Activated B cell treated with CpG ODN at 0.5 μM for 24 hours (primary cell): Measurements from ENCODE around the gene MARCO. TPM values are rescaled to one million over a fixed set of nuclear protein-coding genes. Genes with fewer than 3 reads are reported as not detected.

Experiments used
- ATAC-seq: fragments of 200-7000 bp; cut with Tn5 transposase; one replicate; pipeline ENCODE4 v1.10.0; 2021; ENCODE audit warnings: low read depth, mild to moderate bottlenecking, moderate library complexity
- CTCF ChIA-PET: fragments of 350-600 bp; sonication (Branson Sonifier 250); formaldehyde crosslinking; loops from one replicate; lab custom pipeline; 2021; ENCODE audit warnings: antibody characterized with exemption; lab: Charles Lee
- POLR2A ChIA-PET: fragments of 350-600 bp; sonication (Branson Sonifier 250); formaldehyde crosslinking; loops from one replicate; lab custom pipeline; 2021; ENCODE audit warnings: antibody characterized with exemption; lab: Charles Lee
- DNase-seq: peaks from one replicate; pipeline ENCODE4 v3.0.0; 2022
- H3K27ac Mint-ChIP-seq: one replicate; pipeline ENCODE4 v1.8.0; 2020; ENCODE audit warnings: mixed read lengths
- H3K27me3 Mint-ChIP-seq: one replicate; pipeline ENCODE4 v1.8.0; 2021; ENCODE audit warnings: mixed read lengths
- H3K36me3 Mint-ChIP-seq: one replicate; pipeline ENCODE4 v1.8.0; 2021; ENCODE audit warnings: low read depth, mixed read lengths
- H3K4me1 Mint-ChIP-seq: one replicate; pipeline ENCODE4 v1.8.0; 2021; ENCODE audit warnings: mixed read lengths
- H3K4me3 Mint-ChIP-seq: one replicate; pipeline ENCODE4 v1.8.0; 2020; ENCODE audit warnings: mild to moderate bottlenecking, mixed read lengths
- H3K9me3 Mint-ChIP-seq: one replicate; pipeline ENCODE4 v1.8.0; 2020; ENCODE audit warnings: mixed read lengths
- intact Hi-C: fragments of 100-400 bp; cut with micrococcal nuclease; formaldehyde crosslinking; loops from one replicate; pipeline ENCODE4 v1.15.1; 2024
- total RNA-seq: library from RNA; stranded (reverse); gene quantifications from 2 replicates; pipeline ENCODE4 v1.2.3, GENCODE V29; 2022
- TF ChIP-seq, protein P1 (sequence below): fragments of 200-600 bp; IDR thresholded peaks from one replicate; pipeline ENCODE4 v1.8.0; 2022; ENCODE audit warnings: antibody characterized with exemption, mild to moderate bottlenecking

MARCO gene
- total RNA-seq, 1 donor from 2014 or later: not detected

DNA sequence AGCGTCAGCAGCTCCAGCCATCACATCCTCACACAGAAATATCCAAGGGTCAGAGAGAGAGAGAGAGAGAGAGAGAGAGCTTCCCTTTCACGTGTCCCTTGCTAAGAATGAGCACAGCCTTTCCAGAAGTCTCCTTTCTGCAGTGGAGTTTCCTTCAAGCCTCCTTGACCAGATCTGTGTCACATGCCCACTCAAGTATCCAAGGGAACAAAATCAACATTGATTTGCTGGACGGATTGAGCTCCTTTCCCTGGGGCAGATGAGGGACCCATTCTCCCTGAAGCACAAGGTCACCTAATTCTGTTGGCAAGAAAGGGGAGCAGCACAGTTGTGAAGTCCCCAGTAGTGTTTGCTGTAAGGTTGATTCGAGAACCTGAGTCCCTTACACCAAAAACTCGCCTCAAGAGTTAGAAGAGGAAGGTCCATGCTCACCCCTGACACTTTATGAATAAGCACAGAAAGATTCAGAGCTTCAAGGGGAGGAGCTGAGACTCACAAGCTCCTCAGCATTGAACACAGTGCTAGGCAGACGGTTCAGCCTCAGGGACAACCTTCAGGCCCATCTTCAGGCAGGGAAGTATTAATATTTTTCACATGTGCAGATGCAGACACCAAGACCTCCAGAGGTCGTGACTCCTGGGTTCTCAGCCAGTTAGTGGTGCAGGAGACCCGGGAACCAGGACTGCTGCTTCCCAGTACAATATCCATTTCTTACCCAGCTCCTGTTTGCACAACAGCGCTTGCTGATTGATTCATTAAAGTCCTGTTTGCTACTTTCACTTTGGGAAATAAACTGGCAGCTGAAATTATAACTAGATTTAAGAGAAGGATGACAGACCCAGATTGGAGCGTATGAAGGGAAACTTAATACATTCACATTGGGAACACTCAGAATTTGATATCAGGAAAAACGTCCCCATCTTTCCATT, 38.2 kb upstream of the MARCO start:
- H3K9me3 Mint-ChIP-seq: peaks cover 4% of the 10 kb centered on the region
- no peak for ATAC-seq
- H3K27me3 Mint-ChIP-seq: peaks cover 2% of the 10 kb centered on the region
- intact Hi-C loops: no loop called here
- DNase-seq: no peak
- H3K4me3 Mint-ChIP-seq: no peak overlapping the region
- CTCF ChIA-PET: no interaction called here
- POLR2A ChIA-PET: no interaction called here
- H3K4me1 Mint-ChIP-seq: no peaks in the 10 kb centered on the region
- TF ChIP-seq, protein P1, sequence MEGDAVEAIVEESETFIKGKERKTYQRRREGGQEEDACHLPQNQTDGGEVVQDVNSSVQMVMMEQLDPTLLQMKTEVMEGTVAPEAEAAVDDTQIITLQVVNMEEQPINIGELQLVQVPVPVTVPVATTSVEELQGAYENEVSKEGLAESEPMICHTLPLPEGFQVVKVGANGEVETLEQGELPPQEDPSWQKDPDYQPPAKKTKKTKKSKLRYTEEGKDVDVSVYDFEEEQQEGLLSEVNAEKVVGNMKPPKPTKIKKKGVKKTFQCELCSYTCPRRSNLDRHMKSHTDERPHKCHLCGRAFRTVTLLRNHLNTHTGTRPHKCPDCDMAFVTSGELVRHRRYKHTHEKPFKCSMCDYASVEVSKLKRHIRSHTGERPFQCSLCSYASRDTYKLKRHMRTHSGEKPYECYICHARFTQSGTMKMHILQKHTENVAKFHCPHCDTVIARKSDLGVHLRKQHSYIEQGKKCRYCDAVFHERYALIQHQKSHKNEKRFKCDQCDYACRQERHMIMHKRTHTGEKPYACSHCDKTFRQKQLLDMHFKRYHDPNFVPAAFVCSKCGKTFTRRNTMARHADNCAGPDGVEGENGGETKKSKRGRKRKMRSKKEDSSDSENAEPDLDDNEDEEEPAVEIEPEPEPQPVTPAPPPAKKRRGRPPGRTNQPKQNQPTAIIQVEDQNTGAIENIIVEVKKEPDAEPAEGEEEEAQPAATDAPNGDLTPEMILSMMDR: no peak
- H3K36me3 Mint-ChIP-seq: no peaks in the 10 kb centered on the region
- no peak overlapping the region for H3K27ac Mint-ChIP-seq

GRCh38 chr2:118905206-118905605, 36.8 kb upstream of the MARCO start:
- Mint-ChIP-seq H3K27me3 (peaks cover 2% of the 10 kb centered on the region), H3K4me1 (no peaks in the 10 kb centered on the region), H3K9me3 (peaks cover 4% of the 10 kb centered on the region), H3K36me3 (no peaks in the 10 kb centered on the region), H3K27ac (no peak overlapping the region), H3K4me3 (no peak overlapping the region)
- ChIA-PET POLR2A (no interaction called here), CTCF (no interaction called here)
- intact Hi-C loops: no loop called here
- TF ChIP-seq, protein P1: no peak
- DNase-seq (no peak), ATAC-seq (no peak)

GRCh38 chr2:118906186-118906585, 35.8 kb upstream of the MARCO start:
- H3K36me3 Mint-ChIP-seq: no peaks in the 10 kb centered on the region
- TF ChIP-seq, protein P1: no peak
- no peak overlapping the region for H3K4me3 Mint-ChIP-seq
- peaks cover 2% of the 10 kb centered on the region for H3K27me3 Mint-ChIP-seq
- no peaks in the 10 kb centered on the region for H3K4me1 Mint-ChIP-seq
- H3K9me3 Mint-ChIP-seq: peaks cover 4% of the 10 kb centered on the region
- ATAC-seq: no peak
- ChIA-PET CTCF (no interaction called here), POLR2A (no interaction called here)
- no peak for DNase-seq
- intact Hi-C loops: no loop called here
- H3K27ac Mint-ChIP-seq: no peak overlapping the region

- no peak for DNase-seq
- Mint-ChIP-seq H3K4me1 (no peaks in the 10 kb centered on the region), H3K4me3 (no peak overlapping the region), H3K27me3 (peaks cover 2% of the 10 kb centered on the region), H3K27ac (no peak overlapping the region), H3K36me3 (no peaks in the 10 kb centered on the region), H3K9me3 (peaks cover 4% of the 10 kb centered on the region)
- ATAC-seq: no peak
- CTCF ChIA-PET: interaction anchor here (1.3 kb wide), 1 partner anchor 26 kb away, joined by 3 read pairs; no protein-coding TSS in a partner anchor
- intact Hi-C loops: no loop called here
- TF ChIP-seq, protein P1: no peak
- POLR2A ChIA-PET: no interaction called here
Observed at GRCh38 chr2:118907759-118908158, 34.2 kb upstream of the MARCO start.

- no peaks in the 10 kb centered on the region for H3K4me1 Mint-ChIP-seq
- no peak overlapping the region for H3K4me3 Mint-ChIP-seq
- no peak for DNase-seq
- CTCF ChIA-PET: no interaction called here
- no peak for ATAC-seq
- TF ChIP-seq, protein P1: no peak
- intact Hi-C loops: no loop called here
- peaks cover 4% of the 10 kb centered on the region for H3K9me3 Mint-ChIP-seq
- POLR2A ChIA-PET: no interaction called here
- no peaks in the 10 kb centered on the region for H3K36me3 Mint-ChIP-seq
- H3K27me3 Mint-ChIP-seq: peaks cover 2% of the 10 kb centered on the region
- no peak overlapping the region for H3K27ac Mint-ChIP-seq
Observed at GRCh38 chr2:118909191-118909590, 32.8 kb upstream of the MARCO start.
